T-helper 2 cell treated with Interferon-gamma antibody and Interleukin-4, amounts not matched to agents 5 μg/mL and 100 μg/mL, for 36 hours (primary cell): ENCODE data around the gene SYT13.

ENCODE experiments used
- DNase-seq: peaks from one replicate; pipeline ENCODE4 v3.0.0; 2021; ENCODE audit warnings: low spot score
- H3K27ac Mint-ChIP-seq: one replicate; pipeline ENCODE4 v1.8.0; 2021; ENCODE audit warnings: mild to moderate bottlenecking, mixed read lengths
- H3K27me3 Mint-ChIP-seq: one replicate; pipeline ENCODE4 v1.8.0; 2021; ENCODE audit warnings: low read depth, mixed read lengths
- H3K36me3 Mint-ChIP-seq: one replicate; pipeline ENCODE4 v1.8.0; 2021; ENCODE audit warnings: low read depth, mixed read lengths
- H3K4me1 Mint-ChIP-seq: one replicate; pipeline ENCODE4 v1.8.0; 2021; ENCODE audit warnings: low read depth, mixed read lengths
- H3K4me3 Mint-ChIP-seq: one replicate; pipeline ENCODE4 v1.8.0; 2022; ENCODE audit warnings: mild to moderate bottlenecking, moderate library complexity, mixed read lengths
- H3K9me3 Mint-ChIP-seq: one replicate; pipeline ENCODE4 v1.8.0; 2021; ENCODE audit warnings: mixed read lengths

SYT13 gene

DNA sequence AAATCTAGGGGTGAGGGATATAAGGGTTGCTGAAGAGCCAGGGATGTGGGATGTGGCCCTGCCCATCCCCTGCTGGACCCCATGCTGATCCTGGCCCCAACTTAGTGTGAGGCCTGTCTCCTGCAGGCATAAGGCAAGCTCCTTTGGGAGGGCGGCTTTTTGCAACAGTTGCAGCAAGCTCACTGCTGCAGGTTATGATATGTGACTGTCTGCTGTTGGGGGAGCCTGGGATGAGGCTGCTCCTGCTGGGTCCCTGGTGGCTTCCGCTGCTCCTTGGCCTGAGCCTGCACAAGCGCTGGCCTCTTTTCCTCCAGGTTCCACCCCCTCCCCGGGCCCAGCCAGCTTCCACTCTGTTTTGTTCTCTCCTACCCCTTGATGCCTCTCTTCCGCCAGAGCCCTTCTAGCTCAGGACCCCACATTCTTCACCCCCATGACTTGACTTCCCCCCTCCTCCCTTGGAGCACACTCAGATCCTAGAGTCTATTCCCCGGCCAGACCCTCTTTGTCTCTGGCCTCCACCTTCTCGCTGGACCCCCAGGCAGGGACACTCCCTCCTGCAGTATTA, 35.0 kb upstream of the SYT13 start:
- peaks cover 10% of the 10 kb centered on the region for H3K27me3 Mint-ChIP-seq
- no peak overlapping the region for H3K27ac Mint-ChIP-seq

DNA sequence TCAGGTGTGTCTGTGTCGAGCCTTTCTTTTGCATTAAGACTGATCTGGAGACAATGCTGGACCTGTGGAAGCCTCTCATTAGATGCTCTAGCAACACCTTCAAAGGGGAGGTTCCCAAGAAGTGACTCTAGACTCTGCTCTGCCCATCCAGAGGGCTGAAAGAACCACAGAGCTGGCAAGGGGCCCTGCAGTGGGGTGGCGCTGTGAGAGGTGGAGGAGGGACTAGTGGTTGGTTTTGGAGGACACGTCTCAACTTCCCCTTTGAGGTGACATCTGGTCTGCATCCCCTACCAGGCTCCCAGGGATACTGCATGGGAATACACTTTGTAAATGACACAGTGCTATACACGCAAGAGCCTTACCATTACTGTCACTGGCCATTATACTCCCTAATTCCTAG, 34.2 kb upstream of the SYT13 start:
- peaks cover 4% of the 10 kb centered on the region for H3K27me3 Mint-ChIP-seq
- H3K4me3 Mint-ChIP-seq: no peak overlapping the region
- no peaks in the 10 kb centered on the region for H3K9me3 Mint-ChIP-seq
- H3K4me1 Mint-ChIP-seq: no peaks in the 10 kb centered on the region
- no peaks in the 10 kb centered on the region for H3K36me3 Mint-ChIP-seq
- H3K27ac Mint-ChIP-seq: no peak overlapping the region
- no peak for DNase-seq

More for the DNA sequence above, 35.0 kb upstream of the SYT13 start:
- DNase-seq: no peak
- Mint-ChIP-seq H3K4me1 (no peaks in the 10 kb centered on the region), H3K36me3 (no peaks in the 10 kb centered on the region), H3K9me3 (no peaks in the 10 kb centered on the region), H3K4me3 (no peak overlapping the region)

DNA sequence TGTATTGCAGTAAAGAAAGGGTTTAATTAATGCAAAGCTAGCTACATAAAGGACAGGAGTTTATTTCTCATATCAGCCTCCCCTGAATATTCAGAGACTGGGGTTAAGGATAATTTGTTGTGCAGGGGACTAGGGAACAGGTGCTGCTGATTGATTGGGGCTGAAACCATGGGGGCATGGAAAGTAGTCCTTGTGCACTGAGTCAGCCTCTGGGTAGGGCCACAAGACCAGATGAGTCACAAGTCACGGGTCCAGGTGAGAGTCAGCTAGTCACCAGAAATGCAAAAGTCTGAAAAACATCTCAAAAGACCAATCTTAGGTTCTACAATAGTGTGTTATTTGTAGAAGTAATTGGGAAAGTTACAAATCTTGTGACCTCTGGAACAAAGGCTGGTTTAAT, 32.9 kb upstream of the SYT13 start:
- H3K27ac Mint-ChIP-seq: no peak overlapping the region
- H3K27me3 Mint-ChIP-seq: peaks cover 9% of the 10 kb centered on the region
- H3K4me1 Mint-ChIP-seq: no peaks in the 10 kb centered on the region
- H3K9me3 Mint-ChIP-seq: no peaks in the 10 kb centered on the region
- H3K4me3 Mint-ChIP-seq: no peak overlapping the region
- H3K36me3 Mint-ChIP-seq: no peaks in the 10 kb centered on the region
- DNase-seq: no peak

DNA sequence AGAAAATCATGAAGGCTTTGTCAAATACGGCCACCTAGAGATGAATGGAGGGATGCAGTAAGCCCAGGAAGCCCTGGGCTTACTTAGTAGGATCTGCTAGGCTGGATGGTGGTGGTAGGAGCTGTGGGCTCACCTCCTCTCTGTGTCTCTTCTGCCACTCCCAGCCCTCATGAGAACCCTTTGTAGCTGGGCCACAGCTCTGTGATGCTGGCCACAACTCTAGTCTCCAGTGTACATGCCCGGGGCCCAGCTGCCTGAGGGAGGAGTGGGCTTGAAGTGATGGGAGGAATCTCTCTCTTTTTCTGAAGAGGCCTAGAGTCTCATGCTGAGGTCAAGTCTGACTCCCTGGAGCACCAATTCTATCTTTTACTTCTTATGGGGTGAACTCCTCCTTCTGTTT, 32.4 kb upstream of the SYT13 start:
- H3K4me1 Mint-ChIP-seq: no peaks in the 10 kb centered on the region
- H3K9me3 Mint-ChIP-seq: no peaks in the 10 kb centered on the region
- DNase-seq: no peak
- no peak overlapping the region for H3K4me3 Mint-ChIP-seq
- H3K27me3 Mint-ChIP-seq: peaks cover 9% of the 10 kb centered on the region
- no peak overlapping the region for H3K27ac Mint-ChIP-seq
- H3K36me3 Mint-ChIP-seq: no peaks in the 10 kb centered on the region

DNA sequence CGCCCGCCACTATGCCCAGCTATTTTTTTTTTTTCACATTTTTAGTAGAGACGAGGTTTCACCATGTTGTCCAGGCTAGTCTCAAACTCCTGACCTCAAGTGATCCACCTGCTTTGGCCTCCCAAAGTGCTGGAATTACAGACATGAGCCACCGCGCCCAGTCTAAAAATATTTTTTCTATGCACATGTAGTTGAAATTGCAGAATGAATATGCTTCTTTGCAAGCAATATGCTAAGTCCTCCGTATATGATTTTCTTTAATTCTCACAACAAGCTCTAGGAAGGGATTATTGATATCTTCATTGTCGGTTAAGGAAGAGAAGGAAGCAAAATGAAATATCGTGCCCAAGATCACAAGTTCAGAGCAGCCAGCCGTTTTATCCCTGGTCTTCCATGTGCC, 30.1 kb upstream of the SYT13 start:
- Mint-ChIP-seq H3K9me3 (no peaks in the 10 kb centered on the region), H3K4me1 (no peaks in the 10 kb centered on the region), H3K27me3 (peaks cover 7% of the 10 kb centered on the region), H3K27ac (no peak overlapping the region), H3K4me3 (no peak overlapping the region), H3K36me3 (no peaks in the 10 kb centered on the region)
- no peak for DNase-seq

DNA sequence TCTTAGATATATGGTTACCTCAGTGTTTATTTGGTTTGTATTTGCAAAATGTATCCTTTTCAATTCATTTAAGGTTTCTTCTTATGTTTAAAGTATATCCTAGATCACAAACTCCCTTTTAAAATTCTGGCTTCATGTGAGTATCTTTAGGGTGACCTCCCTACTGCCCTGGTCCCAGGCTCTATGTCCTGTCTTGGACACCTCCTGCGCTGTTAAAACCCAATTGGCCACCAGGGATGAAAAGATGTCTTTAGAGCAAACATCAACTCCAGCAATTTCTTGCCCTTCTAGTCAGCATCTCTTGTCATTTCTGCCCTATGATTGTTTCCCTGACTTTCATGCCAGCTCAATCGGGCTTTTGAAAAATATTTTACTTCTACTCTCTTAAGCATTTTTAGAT, 28.8 kb upstream of the SYT13 start:
- DNase-seq: no peak
- no peaks in the 10 kb centered on the region for H3K36me3 Mint-ChIP-seq
- no peak overlapping the region for H3K27ac Mint-ChIP-seq
- no peaks in the 10 kb centered on the region for H3K9me3 Mint-ChIP-seq
- H3K4me3 Mint-ChIP-seq: no peak overlapping the region
- H3K27me3 Mint-ChIP-seq: peaks cover 9% of the 10 kb centered on the region
- H3K4me1 Mint-ChIP-seq: no peaks in the 10 kb centered on the region

DNA sequence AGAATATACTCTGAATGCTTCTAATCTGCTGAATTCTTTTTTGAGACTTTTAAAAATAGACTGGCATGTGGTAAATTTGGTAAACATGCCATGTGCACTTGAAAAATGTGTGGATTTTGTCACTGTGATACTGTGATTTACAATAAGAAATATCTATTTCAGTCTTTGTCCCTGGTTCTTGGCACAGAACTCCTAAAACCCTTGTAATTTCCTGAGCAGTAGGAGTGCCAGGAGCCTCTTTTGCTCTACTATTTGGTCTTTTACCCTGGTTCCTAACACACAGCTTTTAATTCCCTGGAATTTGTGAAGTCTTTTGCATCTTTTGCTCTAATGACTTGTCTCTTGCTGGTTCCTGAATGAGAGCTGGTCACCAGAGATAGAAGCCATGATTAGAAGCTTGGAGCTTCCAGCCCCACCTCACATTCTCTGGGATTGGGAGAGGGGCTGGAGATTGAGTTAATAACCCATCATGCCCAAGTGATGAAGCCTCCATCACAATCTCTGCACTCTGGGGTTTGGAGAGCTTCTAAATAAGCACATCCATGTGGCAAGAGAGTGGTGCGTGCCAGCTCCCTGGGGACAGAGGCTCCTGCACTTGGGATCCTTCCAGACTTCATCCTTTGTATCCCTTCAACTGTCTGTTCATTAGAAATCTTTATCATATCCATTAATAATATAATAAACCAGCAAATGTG, 27.2 kb upstream of the SYT13 start:
- Mint-ChIP-seq H3K9me3 (no peaks in the 10 kb centered on the region), H3K36me3 (no peaks in the 10 kb centered on the region), H3K4me1 (no peaks in the 10 kb centered on the region), H3K27ac (no peak overlapping the region), H3K27me3 (peaks cover 11% of the 10 kb centered on the region), H3K4me3 (no peak overlapping the region)
- DNase-seq: no peak

DNA sequence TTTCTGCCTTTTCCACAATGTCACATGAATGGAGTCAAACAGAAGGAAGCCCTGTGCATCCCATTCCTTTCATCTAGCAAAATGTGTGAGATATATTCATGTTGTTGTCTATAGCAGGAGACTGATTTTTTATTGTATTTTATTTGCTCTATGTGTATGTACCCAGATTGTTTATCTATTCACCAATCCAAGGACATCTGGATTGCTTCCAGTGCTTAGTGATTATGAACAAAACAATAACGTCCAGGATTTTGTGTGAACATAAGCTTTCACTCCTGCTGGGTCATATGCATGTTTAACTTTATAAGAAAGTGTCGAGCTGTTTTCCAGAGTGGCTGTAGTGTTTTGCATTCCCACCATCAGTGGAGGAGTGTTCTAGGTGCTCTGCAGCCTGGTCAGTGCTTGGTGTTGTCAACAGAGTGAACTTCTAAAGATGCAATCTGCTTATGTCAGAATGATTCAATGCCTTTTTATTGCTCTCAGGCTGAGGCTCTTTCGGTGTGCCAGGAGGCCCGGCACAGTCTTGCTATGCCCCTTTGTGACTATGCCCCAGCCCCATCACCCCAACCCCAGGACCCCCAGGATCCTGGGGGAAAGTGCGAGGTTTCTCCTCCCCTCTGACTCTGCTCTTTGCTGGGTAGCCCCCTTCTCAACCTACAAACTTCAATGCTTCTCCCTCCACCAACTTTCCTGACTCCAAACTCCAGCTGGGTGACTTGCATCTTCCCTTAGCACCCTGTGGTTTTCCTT, 19.9 kb upstream of the SYT13 start:
- H3K4me3 Mint-ChIP-seq: no peak overlapping the region
- no peaks in the 10 kb centered on the region for H3K4me1 Mint-ChIP-seq
- no peak for DNase-seq
- no peaks in the 10 kb centered on the region for H3K9me3 Mint-ChIP-seq
- no peak overlapping the region for H3K27ac Mint-ChIP-seq
- peaks cover 5% of the 10 kb centered on the region for H3K27me3 Mint-ChIP-seq
- no peaks in the 10 kb centered on the region for H3K36me3 Mint-ChIP-seq

DNA sequence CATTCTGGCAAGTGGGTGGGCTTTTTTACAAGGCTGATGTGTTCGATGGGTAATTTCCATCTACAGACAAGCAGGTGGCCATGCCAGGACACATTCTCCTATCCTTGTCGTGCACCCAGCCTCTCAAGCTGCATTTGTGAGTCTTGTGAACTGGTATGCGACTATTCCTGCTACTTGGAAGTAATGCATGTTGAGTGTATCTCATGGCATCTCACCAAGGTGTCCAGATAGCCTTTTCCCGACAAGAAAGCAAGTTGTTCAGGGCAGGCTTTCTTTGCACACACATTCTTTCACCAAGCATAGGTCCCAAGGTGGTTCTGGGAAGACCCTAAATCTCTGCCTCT, 18.8 kb upstream of the SYT13 start:
- Mint-ChIP-seq H3K4me1 (no peaks in the 10 kb centered on the region), H3K4me3 (no peak overlapping the region), H3K27me3 (peaks cover 5% of the 10 kb centered on the region), H3K36me3 (no peaks in the 10 kb centered on the region), H3K27ac (no peak overlapping the region), H3K9me3 (no peaks in the 10 kb centered on the region)
- DNase-seq: no peak

DNA sequence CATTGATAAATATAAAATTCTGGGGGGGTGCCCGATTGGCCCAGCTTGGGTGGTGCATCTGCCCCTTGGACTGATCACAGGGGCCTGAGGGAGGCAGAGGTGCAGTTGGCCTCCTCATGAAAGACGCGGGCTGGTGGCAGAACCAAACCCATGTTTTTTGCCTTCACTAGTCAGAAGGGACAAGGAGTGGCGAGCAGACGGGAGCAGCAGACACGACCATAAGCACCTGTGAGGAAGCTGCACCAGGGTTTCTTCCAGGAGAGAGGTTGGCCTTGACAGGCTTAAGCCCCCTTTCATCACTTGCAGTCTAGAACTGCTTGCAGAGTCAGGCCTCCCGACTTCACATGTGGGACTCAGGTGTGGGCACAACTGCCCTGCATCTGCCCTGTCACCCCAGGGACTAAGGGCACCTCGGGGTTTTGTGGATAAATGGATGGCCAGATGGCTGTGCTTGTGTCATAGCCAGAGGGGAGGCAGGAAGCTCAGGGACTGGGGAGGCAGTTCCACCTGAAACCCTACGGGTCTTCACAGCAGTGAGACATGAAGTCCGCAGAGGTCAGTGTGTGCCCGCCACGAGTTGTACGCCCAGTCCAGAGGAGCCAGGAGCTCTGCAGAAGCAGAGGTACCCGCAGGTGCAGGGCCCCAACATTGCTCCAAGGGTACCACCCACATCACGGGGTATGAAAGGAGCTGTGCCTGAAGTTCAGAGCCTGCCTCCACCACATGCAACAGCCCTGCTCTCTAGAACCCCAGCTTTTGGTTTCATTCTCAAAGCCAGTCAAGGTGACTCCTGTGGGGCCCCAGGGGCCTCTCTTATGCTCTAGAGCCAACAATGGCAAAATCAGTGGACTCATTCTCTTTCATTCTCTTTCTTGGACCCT, 18.2 kb upstream of the SYT13 start:
- Mint-ChIP-seq H3K27me3 (peaks cover 5% of the 10 kb centered on the region), H3K9me3 (no peaks in the 10 kb centered on the region), H3K27ac (no peak overlapping the region), H3K4me1 (no peaks in the 10 kb centered on the region), H3K4me3 (no peak overlapping the region), H3K36me3 (no peaks in the 10 kb centered on the region)
- DNase-seq: no peak

DNA sequence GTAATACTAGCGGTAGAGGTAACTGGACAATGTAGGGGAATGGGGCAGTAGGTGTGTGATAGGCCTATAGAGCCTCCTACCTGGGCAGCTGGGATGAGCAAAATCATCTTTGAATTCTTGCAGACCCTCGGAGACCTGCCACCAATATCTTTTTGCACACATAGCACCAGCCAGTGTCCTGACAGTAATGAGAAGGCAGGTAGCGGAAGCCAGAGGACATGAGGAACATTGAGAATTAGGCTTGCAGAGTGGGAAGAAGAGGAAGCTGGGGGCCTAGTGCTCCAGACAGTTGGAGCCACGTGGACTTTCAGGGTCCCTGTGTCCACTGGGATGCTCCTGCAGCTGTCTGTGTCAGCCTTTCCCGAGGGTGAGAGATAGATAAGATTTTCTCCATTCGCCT, 17.2 kb upstream of the SYT13 start:
- Mint-ChIP-seq H3K4me1 (no peaks in the 10 kb centered on the region), H3K9me3 (no peaks in the 10 kb centered on the region), H3K27me3 (peaks cover 5% of the 10 kb centered on the region), H3K27ac (no peak overlapping the region), H3K4me3 (no peak overlapping the region), H3K36me3 (no peaks in the 10 kb centered on the region)
- no peak for DNase-seq

DNA sequence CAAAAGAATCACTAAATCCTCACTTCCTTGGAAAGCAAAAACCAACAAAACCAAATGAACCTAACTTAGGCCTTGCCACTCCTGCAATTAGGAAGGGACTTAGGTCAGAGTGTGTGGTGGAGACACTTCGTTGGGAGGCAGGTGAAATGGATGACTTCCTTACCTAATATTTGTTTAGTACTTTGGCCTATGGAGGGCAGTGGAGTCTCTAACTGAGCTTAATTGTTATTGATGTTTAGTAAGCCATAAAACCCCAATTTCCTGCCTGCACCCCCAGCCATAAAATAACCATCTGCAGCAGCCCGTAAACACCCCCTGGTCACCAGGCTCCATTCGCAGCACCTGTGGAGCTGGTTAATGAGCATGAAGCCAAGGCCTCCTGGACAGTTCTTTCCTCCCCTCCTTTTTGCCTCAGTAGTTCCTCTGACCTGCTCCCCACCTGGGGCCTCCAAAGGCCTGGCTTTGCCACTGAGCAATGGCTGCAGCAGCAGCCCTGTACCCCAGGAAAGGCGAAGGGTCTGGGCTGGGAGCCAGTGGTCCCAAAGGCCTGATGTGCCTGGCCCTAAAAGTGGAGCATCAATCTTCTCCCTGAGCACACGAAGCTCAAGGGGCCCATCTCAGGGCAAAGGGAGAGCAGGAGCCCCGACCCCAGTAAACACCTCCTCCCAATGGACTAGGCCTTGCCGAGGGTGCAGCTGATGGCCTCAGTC, 15.6 kb upstream of the SYT13 start:
- Mint-ChIP-seq H3K36me3 (no peaks in the 10 kb centered on the region), H3K27ac (no peak overlapping the region), H3K9me3 (no peaks in the 10 kb centered on the region), H3K4me3 (no peak overlapping the region), H3K27me3 (peaks cover 5% of the 10 kb centered on the region), H3K4me1 (no peaks in the 10 kb centered on the region)
- DNase-seq: no peak

DNA sequence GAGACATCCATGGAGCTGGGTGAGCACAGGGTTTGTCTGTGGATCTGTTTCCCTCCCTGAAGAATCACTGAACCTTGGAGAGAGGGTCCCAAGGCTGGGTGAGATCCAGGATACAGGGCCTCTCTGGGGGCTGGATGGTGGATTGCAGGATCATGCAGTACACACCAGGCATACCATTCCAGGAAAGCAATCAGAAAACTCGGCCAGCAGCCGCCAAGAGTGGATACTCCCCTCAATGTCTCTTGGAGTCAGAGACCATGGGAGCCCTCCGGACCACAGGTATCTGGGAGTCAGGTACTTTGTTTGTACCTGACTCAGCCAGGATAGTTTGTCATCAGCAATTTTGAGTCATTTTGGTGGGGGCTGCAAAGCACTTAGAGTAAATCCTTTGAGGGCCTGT, 14.6 kb upstream of the SYT13 start:
- Mint-ChIP-seq H3K4me3 (no peak overlapping the region), H3K27ac (no peak overlapping the region), H3K27me3 (peaks cover 5% of the 10 kb centered on the region), H3K36me3 (no peaks in the 10 kb centered on the region), H3K4me1 (no peaks in the 10 kb centered on the region), H3K9me3 (no peaks in the 10 kb centered on the region)
- no peak for DNase-seq
